Right renal pelvis (tissue), 4 donors: ENCODE data around the gene GPR31. TPM values are rescaled to one million over a fixed set of nuclear protein-coding genes. Genes with fewer than 3 reads are reported as not detected.

Experiments used
- DNase-seq, 4 donors: peaks; one replicate each; pipeline ENCODE4 v3.0.0-alpha.2; 2013; ENCODE audit warnings: low read depth in 4 of 4, low spot score in 3 of 4, missing footprints in 1 of 4
- polyA plus RNA-seq, 4 donors: library from polyadenylated mRNA; unstranded; fragments of 120-200 nt; gene quantifications; one replicate each; pipeline ENCODE4 v1.2.1, GENCODE V29; 2013; ENCODE audit not compliant: insufficient read length in 4 of 4

GPR31 gene
- polyA plus RNA-seq, 4 donors, result not detected

DNA sequence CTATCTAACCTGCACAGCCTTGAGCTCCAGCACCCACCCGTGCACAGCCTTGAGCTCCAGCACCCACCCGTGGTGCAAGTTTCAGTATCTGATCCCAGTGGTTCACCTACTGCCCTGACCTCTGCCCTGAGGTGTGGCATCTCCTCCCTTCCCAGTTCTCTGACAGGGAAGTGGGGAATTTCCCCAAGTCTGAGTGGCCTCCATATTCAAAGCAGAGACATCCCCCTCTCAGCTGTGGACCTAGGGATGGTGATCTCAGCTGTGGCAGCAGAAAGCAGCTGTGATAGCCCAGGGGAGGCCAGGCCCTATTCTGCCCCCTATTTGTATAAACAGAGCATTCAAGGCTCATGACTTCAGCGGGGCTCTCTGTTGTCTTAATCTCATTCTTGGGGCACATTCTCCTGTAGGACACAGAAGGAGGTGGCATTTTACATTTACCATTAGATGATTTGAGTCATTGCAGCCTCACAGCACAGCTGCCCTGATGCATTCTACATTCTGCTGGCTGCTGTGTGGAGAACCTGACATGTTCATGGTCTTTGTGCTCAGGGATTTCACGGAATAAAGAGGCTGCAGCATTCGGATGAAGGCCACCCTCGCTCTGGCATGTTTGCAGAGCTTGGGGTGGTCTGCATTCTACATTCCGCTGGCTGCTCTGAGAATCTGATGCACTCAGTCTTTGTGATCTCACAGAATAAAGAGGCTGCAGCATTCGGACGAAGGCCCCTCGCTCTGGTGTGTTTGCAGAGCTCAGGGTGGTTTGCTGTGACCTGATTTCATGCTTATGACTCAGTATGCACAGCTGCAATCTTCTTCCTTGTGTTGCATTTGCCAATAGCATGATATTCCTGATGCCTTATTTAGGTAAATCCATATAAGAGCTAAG, 16.9 kb downstream of the GPR31 start:
- DNase-seq, result no peak

DNA sequence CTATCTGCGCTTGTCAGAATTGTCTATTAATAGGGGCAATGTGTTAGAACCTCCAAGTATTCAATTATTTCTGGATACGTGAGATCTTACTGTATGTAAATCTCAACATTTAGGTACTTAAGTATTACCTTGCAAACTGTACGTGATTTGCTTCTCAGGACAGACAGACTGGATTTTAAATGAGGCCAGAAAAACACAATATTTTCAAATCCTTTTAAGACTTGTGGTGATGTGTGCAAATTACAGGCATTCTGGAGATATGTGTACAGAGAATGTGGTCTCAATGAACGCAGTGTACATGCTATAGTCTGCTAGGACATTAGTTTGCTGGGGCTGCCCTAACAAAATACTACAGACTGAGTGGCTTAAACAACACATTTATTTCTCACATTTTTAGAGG, 18.0 kb downstream of the GPR31 start:
- no peak for DNase-seq

DNA sequence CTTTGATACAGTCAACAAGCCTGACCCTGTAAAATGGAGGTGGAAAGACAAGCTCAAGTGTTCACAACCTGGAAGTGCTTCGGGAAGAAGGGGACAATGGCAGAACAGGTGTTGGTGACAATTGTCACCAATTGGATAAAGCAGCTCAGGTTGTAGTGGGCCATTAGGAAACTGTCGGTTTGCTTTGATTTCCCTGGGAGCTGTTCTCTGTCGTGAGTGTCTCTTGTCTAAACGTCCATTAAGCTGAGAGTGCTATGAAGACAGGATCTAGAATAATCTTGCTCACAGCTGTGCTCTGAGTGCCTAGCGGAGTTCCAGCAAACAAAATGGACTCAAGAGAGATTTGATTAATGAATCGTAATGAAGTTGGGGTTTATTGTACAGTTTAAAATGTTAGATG, 19.9 kb downstream of the GPR31 start:
- no peak for DNase-seq

DNA sequence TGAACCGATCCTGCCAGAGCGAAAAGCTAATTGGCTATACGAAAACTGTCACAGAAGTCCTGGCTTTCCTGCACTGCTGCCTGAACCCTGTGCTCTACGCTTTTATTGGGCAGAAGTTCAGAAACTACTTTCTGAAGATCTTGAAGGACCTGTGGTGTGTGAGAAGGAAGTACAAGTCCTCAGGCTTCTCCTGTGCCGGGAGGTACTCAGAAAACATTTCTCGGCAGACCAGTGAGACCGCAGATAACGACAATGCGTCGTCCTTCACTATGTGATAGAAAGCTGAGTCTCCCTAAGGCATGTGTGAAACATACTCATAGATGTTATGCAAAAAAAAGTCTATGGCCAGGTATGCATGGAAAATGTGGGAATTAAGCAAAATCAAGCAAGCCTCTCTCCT, 20.7 kb downstream of the GPR31 start:
- no peak for DNase-seq

DNA sequence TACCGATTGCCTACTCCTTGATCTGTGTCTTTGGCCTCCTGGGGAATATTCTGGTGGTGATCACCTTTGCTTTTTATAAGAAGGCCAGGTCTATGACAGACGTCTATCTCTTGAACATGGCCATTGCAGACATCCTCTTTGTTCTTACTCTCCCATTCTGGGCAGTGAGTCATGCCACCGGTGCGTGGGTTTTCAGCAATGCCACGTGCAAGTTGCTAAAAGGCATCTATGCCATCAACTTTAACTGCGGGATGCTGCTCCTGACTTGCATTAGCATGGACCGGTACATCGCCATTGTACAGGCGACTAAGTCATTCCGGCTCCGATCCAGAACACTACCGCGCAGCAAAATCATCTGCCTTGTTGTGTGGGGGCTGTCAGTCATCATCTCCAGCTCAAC, 21.4 kb downstream of the GPR31 start:
- no peak for DNase-seq

DNA sequence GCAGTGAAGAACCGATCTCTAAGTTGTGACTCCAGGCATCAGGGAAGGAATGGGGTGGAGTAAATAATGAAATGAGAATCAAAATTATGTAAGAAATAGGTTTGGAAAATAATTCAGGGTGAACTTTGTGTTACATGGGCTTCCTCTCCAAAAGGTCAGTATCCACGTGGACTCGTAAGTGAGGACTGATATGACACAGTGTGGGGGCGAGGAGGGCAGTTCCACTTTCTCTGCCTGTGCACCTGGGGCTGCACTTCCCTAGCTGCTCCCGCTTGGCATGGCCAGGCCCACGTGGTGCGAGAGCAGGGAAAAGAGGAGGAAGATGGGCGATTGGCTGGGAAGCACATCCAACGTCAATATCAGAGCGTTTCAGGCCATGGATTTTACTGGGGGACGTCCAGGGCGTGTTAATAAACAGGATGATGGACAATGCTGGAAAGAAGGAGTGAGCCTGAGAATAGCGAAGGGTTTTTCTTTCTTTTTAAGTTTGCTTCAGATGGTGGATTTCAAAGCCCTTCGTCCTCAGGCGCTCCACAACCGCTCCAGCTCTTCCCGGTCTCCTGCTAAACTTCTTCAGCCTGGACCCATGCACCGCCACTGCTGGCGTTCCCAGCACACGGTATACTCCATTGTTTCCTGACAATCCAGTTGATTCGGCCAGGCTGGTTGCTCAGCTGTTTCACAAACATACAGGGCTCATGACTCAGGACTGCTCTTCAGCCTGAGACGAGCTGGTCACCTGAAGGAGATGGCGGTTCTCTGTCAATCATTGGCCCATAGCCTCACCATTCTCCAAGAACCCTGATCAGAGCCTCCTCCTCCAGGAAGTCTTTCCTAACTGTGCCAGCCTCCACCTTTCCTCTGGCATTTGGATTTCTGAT, 23.1 kb downstream of the GPR31 start:
- DNase-seq, result no peak

DNA sequence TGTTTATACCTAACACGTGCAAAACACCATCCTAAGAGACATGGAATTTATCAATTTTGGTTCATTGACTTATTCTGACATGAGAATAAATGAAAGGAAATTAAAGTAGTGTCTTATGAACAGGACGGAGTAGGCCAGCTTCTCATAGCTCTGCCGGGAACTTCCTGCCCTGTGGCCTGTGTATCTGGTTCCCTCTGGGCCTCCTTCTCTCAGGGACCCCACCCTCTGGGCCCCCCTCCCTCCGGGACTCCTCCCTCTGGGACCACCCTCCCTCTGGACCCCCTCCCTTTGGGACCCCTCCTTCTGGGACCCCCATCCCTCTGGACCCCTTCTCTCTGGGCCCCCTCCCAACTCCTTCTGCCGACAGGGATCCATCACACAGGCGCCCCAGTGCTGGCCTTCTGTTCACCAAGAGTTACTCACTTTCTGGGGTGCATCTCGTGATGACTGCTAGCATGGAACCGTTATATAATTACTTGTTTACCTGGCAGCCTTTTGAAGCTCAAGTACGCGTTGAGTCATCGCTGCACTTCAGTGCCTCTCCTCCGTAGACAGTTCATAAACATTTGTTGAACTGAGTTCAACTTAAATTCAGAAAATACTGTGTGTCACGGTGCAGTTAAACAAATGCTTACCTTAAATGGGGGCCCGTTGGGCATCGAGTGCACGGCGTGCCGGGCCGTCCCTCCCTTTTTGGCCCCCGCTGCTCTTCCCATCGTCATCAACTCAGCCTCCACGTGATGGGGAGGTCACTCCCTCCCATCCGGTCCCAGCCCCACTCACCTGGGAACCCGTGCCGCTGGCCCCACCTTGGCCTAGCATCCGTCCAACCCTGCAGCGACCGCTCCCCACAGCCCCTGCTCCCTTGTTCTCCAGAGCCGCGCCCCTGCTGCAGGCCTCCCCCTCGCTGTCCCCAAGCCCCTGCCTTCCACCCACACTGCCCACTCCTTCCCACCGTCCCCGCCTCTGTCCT, 26.8 kb downstream of the GPR31 start:
- no peak for DNase-seq

DNA sequence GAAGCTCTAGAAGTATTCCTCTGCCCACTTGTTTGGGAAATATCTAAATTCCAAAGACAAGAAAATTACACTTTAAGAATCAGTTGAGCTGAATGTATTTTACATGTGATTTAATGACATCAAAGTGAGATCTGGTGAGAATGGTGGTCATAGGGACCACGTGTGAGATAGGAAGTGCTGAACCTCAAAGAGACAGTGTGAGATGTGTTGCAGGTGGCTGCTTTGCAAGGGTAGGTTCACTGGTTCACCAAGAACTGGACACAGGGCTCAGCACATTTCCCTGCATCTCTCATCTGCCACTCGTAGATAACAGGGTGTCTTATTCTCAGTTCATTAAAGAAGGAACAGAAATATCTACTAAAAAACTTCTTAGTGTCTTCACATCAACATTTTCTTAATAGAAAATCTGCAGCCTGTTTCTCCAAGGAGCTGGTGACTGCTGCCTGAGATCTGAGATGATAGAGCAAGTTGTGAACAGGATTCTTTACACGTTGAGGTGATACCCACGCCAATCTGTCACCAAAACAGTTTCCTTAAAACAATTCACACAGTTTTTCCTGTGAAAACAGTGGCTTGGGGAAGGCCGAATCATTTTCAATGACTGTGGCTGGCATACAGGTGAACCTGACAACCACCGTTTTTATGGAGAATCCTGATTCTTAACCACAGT, 27.6 kb downstream of the GPR31 start:
- no peak for DNase-seq

DNA sequence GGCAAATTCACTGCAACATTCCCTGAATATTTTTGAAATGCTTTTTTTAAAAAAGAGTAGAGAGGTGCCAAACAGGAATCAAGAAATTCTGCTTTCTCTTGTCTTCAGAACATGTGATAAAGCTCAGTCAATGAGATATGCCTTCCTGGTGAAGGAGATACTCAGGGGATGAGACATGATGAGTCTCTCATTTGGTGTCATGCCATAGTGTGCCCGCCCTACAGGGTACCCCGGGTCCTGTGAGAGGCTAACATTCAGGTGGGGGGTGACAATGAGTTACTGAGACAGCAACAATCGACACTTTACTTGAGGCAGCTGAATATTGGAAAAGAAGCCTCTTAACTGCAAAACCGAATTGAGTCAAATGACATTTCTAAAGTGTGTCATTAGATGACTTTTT, 28.2 kb downstream of the GPR31 start:
- DNase-seq, result no peak

DNA sequence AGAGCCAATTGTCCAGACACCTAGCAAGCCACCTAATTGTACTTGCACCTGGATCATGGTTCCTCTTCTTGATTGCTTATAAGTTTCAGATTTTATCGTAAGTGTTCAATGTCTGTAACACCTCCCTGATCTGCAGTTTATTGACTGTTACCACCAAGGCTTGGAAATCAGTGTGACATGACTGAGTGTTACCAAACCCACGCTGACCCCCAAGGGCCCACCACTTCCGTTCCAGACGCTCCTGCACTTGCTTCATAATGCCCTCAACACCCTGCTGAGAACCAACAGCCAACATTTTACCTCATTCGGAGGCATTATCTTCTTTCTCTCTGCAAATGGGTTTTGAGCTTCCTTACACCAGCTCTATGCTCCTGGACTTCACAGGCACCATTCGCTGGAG, 28.6 kb downstream of the GPR31 start:
- no peak for DNase-seq

DNA sequence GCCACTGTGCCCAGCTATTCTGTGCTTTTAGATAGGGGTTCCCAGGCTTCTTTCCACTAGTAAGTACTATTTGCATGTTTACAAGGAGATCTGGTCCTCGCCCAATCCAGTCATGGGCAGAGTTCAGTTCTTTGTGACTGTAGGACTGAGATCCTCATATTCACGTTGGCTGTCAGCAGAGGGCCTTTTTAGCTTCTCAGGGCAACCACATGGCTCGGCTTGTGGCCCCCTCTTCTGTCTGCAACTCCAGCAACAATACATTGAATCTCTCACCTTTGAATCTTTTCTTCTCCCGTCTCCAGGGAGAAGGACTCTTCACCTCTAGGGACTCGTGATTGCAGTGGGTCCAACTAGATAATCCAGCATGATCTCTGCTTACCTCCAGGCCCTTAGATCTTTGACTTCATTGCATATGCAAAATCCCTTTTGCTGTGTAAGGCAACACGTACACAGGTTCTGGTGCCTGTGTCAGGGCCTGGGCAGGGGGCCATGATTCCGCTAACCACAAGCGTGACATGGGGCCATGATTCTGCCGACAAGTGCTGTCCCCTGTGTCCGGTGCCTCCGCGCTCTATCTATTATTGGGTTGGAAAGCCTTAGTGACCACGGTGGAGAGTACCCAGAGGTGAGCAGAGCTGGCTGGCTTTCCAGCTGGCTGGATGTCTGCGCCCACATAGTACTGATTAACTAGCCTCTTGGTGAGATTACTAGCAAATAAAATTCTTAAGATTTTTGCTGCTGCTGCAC, 29.8 kb downstream of the GPR31 start:
- DNase-seq, result no peak

DNA sequence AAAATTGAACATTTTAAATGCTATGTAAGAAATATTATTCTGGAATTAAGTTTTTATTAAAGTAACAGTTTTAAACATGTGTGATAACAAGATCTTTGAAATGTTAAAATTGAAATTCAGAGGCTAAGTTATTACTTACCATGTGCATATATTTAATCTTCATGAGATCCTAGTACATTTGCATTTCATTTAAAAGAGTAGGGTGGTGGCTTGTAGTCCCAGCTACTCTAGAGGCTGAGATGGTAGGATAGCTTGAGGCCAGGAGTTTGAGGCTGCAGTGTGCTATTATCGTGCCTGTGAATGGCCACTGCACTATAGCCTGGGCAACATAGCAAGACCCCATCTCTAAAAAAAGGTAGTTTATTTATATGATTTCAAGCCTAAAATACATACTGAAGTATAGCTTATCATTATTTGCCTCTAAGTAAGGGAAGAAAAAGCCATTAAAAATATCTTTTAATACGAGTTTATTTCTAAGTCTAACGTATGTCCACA, 31.9 kb downstream of the GPR31 start:
- no peak for DNase-seq

DNA sequence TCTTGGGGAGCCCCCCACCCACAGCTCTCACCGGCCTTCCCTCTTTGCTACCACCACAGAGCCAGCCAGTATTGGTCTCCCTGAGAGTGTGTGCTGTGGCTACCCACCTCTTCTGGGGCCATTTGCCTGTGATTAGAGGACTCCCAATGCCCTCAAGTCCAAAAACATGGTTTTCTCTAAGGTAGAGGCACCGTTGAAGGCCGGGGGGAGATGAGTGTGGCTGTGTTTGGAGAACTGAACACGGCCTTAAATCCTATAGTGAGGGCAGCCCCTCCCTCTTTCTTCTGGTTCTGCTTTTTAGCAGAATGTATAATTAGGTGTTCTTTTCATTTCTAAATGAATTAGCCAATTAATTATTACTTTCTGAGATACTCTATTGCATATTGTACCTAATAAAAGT, 32.4 kb downstream of the GPR31 start:
- no peak for DNase-seq

DNA sequence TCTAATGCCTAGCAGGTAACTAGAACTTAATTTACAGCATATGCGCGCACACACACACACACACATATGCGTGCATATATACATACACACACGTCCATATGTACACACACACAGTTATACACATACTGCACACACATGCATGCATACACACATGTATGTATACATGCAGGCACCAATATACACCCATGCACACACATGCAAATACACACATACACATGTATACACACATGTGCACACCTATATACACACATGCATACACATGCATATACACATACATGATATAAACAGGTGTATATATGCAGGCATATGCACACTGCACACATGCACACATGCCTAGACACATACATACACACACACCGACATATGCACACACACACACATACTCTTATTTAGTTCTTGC, 33.0 kb downstream of the GPR31 start:
- DNase-seq, result no peak

DNA sequence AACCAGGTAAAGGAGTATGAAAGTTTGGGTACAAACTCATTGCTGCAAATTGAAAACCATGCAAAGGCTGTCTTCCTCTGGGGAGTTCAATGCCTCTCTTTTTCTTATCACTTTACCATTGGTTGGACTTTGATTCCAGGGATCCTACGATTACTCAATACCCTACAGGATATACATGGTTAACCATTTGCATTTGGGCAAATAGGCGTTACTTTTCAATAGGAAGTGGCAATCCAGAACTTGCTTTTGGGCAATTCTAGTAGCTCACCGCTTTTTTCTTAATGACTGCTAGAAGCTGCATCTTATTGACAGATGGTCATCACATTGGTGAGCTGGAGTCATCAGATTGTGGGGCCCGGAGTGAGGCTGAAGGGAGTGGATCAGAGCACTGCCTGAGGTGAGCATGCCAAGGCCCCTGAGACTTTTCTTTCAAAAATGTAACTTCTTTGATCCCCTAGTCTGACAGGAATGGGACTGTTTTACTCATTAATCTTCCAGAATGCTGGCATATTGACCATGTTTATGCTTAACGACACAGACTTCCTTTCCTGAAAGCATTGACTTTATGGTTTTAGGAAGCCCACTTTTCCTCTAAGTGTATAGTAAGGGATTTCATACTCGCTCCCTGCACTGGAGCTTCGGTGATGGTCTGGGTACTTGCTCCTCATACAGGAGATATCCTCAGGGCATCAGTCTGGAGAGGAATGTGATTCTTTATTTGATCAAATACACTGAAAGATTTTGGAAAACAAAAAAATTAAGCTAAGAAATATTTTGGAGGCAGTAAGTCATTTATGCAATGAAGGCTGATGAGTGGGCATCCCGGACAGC, 34.7 kb downstream of the GPR31 start, which contains the start of gene CCR6:
Gene CCR6, plus strand, starts transcription at position 270 of the 831 bp plus-strand sequence. CDS start 13,039 bp downstream, outside the sequence.
- DNase-seq, result no peak

DNA sequence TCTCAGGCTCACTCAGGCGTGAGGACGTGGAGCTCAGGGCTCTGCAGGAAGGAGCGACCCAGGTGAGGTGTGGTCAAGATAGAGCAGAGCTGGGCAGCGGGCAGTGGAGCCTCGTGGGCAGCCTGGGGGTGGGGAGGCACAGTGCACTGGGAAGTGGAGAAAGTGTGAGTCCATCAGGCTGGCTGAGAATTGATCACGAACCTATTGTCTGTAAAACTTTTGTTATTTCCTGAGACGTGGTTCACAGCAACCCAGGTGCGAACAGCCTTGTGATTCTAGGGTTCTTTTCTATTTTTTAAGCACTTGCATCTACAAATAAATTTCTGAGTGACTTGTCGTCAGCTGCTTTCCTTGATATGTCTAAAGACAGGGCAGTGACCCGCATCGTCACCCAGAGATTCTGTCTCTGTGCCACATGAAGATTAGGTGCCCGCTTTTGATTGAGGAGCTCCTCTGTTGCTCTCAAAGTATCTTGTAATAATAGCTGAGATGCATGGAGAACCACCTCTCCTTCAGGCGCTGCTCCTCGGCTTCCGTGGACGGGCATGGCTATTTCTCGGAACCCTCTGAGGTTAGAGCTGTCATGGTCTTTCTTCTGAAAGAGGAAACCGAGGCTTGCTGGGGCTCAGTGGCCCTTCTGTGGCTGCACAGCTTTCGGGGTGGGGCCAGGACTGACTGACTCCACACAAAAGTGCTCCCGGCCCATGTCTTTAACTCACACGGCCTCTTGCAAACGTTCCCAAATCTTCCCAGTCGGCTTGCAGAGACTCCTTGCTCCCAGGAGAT, 35.5 kb downstream of the GPR31 start:
- DNase-seq, result no peak

DNA sequence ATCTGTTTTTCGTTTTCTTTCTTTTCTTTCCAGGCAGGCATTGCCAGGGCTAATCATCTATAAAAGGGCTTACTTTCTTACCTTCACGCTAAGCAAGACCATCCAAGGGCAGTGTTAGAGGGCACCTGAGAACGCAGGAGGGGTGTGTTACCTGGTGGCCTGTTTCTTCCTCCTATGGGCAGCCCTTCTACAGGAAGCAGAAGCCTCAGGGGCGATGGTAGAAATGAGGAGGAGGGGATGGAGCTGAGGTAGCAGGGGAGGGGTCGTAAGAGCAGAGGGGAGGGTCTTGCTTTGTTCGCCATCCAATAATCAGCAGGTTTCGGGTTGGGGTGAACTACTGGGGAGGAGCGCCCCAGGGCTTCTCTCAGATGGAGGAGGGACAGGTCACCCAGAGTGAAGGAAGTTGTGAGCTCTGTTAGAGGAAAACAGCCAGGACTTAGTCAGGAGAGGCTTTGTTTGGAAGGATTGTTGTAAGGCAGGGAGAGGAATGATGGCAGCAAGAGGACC, 36.4 kb downstream of the GPR31 start:
- no peak for DNase-seq
